GM18498 (cell line): ENCODE results near the gene SH3D19.

ENCODE experiments used
- ATAC-seq: cut with Tn5 transposase; IDR thresholded peaks from one replicate; pipeline ENCODE4 v1.9.1; 2021; ENCODE audit warnings: mild to moderate bottlenecking, moderate library complexity; ENCODE audit not compliant: unreplicated experiment

The SH3D19 gene

DNA sequence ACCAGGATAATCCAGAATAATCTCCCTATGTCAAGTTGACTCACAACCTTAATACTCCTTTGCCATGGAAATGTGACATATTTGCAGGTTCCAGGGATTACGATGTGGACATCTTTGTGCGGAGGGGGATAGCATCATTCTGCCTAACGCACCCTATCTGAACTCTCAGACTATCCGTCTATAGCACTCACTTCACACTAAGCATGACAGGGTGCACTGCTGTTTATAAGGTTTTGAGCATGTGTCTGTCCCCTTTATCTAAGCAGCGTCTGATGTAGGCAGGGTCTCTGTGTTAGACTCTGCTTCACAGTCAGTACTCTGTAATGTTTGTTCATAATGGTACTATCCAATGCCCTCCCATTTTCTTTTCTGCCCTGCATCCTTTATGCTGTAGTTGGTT, 91.8 kb downstream of the SH3D19 start:
- no peak for ATAC-seq

DNA sequence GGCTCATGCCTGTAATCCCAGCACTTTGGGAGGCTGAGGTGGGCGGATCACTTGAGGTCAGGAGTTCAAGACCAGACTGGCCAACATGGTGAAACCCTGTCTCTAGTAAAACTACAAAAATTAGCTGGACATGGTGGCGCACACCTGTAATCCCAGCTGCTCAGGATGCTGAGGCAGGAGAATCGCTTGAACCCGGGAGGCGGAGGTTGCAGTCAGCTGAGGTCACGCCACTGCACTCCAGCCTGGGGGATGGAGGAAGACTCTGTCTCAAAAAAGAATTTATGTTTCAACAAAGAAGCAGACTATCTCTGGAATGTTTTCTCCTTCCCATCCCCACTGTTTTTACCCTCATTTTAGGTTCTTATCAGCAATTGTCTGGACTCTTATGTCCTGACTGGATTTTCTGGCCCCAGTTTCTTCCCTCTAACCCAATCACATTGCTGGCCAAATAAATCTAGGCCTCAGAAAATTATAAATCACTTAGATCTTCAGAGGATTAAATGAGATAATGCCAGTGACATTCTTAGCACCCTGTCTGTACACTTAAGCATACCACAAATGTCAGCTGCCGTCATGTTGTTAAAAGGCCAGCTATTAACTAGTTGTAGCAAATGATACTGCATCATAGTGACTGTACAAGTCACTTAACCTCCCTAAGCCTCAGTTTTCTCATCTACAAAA, 93.3 kb downstream of the SH3D19 start:
- no peak for ATAC-seq

DNA sequence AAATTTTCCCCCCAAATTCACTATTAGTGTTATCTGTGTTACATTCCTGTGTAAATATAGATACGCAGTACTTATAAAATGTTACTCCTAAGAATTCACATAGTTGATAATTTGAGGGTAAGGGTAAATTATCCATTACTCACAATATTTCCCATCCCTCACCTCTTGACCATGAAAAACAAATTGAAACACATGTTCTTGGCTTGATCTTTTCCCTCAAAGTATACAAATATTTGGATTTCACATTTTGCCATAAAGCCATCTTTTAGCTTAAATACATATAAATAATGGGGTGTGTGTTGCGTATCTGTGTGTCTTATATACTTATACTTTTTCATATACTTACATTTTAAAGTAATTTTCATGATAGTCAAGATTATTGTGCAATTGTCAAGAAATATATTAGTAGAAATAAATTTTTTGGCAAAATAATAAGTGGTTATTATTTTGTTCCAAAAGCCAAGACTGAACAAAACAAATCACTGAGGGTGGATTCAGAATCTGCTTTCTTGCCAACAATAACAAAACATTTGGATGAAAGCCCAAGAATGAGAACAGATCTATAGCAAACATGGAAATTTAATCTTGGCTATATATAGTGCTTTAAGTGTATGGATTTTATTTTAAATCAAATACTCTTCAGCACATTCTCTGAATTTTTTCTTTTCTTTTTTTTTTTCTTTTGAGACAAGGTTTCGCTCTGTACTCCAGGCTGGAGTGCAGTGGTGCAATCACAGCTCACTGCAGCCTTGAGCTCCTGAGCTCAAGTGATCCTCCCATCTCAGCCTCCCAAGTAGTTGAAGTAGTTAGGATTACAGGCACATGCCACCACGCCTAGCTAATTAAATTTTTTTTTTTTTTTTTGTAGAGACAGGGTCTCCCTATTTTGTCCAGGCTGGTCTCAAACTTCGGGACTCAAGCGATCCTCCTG, 97.0 kb downstream of the SH3D19 start:
- no peak for ATAC-seq

DNA sequence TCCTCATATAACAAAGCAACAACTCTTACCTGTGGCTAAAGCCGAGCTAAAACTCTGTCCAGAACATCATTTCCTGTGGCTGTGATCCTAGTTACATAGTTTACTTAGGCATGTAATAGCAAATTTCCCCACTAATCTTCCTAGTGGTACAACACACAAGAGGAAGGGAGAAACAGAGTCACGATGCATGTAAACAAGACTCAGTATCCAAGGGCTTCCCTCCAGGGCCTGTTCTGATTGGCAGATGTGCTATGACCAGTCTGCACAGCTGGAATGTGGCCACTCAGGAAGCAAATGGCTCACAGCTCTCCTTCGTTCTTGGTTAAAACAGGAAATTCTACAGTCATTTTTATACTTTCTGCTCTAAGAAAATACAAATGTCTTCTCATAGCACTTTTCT, 97.7 kb downstream of the SH3D19 start:
- ATAC-seq: no peak

DNA sequence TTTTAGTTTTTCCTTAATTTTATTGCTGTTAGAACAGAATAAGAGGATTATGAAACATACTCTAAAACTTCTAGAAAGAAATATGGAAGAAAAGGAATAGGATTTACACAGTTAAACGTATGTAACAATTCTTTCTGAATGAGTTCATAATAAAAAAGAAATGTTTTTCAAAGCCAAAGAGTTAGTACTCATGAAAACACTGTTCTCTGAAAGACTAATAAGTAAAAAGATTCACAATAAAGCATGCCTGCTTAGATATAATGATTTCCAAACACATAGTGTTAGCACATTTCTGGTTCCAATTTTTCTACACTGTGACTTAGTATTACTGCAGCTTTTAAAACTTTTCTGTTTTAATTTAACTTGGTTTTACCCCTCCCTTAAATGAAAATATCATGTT, 98.2 kb downstream of the SH3D19 start:
- ATAC-seq: no peak

DNA sequence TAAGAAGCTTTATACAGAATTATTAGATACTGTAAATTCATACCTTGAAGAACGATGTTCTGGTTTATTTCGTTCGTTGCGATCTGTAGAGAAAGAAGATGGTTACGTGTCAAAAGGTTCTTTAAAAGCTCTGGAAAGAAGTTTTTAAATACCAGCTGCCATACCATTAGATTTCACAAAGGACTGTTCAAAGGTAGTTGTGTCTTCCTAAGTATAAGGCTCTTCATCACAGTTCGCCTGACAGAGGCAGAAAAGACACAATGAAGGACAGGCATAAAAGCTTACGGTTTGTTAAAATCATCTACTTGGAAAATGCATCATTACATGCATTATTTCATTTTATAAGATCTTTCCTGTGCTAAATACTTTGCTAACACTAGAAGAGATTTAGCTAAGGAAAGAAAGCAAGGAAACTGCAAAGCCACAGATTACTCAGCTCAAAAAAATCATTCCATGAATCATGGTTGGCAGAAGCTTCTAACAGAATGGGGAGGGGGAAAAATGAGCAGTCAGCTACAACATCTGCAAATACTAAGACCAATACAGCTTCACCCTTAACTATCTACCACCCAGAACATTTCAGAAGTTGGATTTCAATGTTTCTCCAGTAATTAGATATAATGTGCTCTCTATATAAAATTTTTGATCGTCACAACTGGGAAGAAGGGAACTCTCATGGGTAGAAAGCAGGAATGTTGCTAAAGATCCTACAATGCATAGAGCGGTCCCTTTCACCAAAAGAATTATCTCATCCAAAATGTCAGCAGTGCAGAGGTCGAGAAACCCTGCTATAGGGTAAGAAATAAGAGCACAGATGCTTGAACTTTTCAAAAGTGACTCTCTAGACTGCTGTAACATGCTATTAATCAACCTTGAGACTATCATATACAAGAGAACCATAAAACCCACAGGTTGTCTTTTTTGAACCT, 99.1 kb downstream of the SH3D19 start:
- ATAC-seq: no peak

DNA sequence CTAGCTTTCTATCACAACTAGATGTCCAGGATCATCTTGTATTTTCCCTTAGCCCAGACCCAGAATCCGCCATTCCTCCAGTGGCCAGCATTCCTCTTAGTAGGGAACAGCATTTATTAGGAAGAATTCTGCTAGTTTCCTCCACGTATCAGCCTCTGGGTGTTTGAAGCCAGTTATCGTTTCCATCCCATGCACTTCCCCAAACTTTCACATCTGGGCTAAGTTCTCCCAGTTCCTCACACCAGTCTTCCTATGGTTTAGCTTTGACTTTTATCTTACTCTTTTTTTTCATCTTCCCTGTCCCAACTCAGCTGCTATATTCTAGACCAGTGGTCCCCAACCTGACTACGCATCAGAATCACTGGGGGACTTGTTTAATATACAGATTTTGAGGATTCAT, 101.9 kb downstream of the SH3D19 start:
- ATAC-seq: no peak

DNA sequence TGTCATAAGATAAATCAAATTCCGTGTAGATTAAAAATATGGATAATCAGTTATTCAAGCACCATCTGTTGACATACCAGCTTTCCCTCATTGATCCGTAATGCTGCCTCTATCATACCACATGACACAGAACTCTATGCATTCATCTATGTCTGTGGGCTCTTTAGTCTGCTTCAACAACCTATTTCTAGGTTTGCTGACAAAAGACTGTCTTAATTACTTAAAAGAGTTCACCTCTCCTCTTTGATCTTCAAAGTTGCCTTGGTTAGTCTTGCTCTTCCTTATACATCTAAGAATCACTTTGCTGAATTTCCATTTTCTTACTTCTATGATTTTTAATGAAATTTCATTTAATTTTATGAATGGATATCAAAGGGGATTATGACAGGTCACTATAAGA, 105.5 kb downstream of the SH3D19 start:
- no peak for ATAC-seq

DNA sequence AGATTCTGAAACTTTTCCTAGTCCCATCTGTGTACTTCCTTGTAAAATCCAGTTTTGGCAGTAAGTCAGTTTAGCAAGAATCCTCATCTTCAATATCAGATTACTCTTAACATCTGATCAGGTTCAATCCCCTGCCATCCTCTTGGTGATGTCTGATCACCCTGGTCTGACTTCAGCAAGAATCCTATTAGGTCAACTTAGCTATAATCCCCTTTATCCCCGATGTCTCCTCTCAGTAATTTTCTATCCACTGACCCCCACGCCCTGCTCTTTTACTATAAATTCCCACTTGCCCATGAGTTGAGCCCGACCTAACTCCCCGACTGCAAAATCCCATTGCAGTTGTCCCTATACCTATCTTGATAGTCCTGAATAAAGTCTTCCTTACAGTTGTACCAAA, 106.3 kb downstream of the SH3D19 start:
- ATAC-seq: no peak

DNA sequence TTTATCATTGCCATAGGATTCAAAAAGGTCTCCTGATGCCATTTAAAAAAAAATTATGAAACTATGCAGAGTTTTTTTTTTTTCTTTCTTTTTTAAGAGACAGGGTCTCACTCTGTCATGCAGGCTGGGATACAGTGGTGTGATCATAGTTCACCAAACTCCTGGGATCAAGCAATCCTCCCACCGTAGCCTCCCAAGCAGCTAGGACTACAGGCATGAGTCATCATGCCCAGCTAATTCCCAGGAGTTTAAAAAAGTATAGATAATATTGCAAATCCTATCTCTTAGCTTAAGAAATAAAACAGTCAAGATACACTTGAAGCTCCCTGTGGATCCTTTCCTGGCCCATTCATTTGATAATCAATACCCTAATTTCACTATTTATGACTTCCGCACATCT, 107.1 kb downstream of the SH3D19 start:
- ATAC-seq: no peak

DNA sequence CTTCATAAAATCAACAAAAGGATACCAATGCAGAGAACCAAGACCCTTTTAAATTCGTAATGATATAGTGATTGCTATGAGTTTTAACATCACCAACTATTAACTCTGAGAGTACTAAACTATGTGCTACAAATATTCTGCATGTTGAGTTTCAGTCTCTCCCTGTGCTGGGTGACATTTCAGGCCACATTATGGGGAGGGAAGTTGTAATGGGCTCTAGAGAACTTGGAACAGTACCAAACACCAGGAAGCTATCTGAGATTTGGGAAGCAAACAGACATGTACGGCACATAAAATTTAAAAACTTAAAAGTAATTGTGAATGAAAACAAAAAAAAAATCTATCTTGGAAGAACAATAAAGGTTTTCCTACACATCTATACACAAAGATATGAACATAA, 108.1 kb downstream of the SH3D19 start:
- no peak for ATAC-seq

DNA sequence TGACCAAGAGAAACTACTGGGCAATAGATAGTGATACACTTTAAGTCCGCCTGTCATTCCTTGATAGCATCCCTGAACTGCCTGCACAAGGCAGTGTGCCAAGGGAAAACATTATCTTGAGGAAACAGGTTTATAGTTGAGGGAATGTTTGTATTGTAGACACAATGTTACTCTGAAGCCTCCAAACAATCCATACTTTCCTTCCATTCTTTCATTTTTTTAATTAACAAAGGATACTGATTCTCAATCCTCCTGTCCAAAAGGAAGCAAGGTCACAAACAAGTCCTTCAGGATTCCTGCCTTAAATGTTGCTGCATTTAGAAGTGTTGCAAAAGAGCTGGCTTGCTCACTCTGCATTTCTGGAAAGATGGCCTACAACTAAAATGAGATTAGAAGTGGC, 110.1 kb downstream of the SH3D19 start:
- no peak for ATAC-seq

DNA sequence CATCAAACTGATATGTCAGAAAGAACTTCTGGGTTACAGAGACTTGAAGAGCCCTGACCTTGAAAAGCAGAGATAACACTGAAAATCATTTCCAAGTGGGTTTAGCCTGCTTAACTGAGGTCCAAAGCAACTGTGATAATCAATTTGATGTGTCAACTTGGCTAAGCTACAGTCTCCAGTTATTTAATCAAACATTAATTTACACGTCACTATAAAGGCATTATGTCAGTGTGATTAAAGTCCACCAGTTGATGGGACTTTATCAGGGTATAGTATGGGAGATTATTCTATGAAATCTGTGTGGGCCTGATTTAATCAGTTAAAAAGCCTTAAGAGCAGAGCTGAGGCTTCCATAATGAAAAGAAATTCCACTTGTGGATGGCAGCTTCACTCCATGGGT, 117.5 kb downstream of the SH3D19 start:
- no peak for ATAC-seq

DNA sequence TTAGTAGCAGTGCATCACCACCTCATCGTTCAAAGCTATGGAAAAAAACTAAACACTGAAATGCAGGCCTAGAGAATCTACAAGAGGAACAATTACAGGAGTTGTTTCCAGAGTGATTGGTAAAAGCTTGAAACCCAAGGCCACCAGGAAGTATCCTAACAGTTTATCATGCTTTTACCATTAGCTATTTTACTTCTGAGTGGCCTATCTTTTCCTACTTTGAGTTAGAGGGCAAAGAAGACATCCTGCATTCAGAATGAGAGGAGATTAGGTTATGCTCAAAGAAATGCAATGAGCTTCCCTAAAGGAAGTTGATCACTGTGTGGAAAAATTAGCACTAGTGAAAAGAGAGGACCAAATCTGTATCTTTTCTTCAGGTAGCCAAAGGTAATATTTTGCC, 118.2 kb downstream of the SH3D19 start:
- no peak for ATAC-seq

DNA sequence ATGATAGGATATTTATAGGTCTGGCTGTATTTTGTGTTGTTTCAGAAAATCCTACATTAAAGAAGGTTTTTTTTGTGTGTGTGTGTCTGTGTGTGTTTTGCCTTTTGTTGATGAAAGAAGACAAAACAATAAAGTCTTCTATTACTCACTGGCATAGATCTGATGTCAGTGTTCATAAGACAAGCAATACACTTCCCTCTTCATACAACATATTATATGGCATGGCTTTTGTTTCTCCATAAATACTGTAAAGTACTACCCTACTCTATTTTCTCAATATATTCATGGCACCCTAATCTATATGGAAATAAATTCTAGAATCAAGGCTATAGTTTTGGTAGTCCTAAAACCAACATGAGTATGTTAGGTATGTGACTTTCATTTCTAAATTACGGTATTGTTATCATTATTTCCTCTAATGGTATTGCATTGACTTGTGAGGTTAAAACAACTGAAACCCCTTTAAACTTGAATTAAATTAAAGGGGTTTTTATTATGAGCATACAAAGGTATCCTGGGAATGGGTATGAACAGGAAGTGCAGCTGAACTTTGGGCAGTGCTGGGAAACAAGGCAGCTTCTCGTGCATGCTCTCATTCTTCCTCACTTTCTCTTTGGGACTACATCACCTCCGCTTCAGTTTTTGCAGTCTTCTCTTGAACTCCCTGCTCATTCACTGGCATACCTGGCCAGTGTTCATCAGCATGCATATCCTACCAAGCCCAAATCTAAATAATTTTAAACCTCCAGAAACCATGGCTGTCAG, 119.0 kb downstream of the SH3D19 start:
- ATAC-seq: no peak

DNA sequence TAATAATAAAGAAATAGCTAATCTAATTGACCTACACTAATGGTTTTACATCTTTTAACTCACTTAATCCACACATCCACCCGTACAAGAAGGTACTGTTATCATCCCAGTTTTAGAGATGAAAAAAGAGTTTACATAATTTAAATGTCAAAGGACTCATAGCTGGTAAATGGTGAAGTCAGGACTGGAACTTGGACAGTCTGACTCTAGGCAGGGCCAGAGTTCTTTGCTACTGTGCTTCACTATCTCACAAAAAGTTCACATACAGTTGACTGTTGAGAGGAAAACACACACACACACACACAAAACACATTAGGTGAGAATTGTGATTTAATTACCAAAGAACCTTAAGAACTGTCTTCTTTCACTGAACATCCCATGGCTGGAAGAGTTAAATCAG, 119.7 kb downstream of the SH3D19 start:
- no peak for ATAC-seq

DNA sequence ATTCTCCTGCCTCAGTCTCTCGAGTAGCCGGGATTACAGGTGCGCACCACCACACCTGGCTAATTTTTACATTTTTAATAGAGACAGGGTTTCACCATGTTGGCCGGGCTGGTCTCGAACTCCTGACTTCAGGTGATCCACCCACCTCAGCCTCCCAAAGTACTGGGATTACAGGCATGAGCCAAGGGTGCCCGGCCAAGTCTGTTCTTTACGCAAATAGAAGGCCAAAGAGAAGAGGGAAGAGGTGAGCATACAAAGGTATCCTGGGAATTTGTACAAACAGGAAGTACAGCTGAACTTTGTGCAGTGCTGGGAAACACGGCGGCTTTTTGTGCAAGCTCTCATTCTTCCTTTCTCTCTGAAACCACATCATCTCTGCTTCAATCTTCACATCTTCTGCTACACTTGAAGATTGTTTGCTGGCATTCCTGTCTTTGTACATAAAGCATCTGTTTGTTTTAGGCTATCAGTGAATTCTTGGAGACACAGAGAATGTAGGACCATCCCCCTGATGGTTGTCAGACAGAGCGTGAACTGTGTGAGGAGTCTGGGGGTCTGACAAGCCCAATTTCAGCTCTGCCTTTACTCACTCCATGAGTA, 120.4 kb downstream of the SH3D19 start:
- ATAC-seq: no peak

DNA sequence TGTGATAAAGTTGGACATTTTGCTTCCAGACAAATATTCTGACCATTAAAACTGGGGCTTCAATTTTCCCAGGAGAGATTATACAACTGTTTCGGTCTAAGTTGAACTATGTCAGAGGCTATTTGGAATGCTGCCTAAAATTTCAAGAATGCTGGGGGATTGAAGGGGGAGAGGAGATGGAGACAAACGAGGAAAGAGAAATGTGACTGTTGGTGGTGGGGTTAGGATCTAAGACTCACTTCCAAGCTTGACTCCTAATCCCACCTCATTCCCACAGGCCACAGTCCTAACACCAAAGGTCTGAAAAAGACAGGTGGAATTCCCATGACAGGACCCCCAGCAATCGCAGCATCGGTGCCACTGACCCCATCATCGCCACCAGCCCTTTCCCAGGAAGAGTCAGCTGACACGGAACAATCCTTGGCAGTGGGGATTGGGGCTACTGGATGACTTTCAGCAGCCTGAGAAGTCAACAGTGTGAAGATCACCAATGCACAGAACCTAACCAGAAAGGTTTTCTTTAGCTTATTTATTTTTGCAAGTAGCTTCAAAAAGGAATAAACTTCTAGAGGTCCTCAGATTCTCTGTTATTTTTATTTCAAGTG, 122.5 kb downstream of the SH3D19 start:
- ATAC-seq: no peak

DNA sequence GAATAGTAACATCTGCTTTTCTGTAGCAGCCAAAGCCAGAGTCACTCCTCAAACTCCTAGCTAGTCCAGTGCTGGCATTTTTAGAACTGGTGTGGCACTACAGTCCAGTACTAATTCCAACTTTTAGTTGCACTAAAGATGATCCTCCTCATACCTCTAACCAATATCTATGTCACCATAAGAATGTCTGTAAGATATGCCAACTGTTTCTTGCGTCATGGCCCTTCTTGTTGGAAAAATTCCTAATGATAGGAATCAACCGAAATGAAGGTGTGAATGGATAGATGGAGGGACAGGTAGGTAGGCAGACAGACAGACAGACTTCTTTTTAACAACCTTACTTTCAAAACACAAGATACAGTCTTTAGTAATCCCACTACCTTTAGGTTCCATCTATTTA, 123.0 kb downstream of the SH3D19 start:
- no peak for ATAC-seq
